ENCODE data around the gene BTBD17.

DNA sequence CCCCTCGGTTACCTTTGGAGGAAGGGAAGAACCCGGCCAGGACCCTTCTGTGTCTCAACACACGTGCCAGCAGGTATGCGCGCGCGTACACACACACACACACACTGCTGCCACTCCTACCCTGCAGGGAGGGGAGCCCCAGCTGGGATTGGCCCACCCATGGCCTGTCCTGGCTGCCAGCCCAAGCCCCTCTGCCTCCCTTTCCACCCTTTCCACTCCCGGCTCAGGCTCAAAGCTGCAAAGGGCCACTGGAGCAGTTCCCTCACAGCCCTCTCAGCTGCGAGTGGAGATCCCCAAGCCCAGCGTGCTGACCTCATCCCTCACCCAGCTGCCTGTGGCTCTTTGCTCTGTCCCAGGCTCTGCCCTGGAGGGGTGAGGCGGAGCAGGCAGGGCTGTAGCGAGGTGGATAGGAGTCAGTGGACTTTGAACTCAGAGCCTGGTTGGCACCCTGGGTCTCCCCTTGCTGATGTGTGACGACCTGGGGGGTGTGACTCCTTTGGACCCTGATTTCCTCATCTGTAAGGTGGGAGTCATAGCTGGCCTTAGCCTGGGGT is 21.1 kb downstream of the BTBD17 start:
- TF ChIP-seq EP300 (IDR thresholded peaks at IDR 0.05) (no peak), POLR2A (IDR thresholded peaks at IDR 0.05) (no peak)
- TF ChIP-seq, protein P1, sequence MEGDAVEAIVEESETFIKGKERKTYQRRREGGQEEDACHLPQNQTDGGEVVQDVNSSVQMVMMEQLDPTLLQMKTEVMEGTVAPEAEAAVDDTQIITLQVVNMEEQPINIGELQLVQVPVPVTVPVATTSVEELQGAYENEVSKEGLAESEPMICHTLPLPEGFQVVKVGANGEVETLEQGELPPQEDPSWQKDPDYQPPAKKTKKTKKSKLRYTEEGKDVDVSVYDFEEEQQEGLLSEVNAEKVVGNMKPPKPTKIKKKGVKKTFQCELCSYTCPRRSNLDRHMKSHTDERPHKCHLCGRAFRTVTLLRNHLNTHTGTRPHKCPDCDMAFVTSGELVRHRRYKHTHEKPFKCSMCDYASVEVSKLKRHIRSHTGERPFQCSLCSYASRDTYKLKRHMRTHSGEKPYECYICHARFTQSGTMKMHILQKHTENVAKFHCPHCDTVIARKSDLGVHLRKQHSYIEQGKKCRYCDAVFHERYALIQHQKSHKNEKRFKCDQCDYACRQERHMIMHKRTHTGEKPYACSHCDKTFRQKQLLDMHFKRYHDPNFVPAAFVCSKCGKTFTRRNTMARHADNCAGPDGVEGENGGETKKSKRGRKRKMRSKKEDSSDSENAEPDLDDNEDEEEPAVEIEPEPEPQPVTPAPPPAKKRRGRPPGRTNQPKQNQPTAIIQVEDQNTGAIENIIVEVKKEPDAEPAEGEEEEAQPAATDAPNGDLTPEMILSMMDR (IDR thresholded peaks at IDR 0.05): no peak
